Measurements from ENCODE around the gene IPP. TPM values are rescaled to one million over a fixed set of nuclear protein-coding genes. Genes with fewer than 3 reads are reported as not detected.
"Not testable (repeated sequence)": the region's sequence is repeated elsewhere in the genome, so short reads cannot be mapped to it uniquely, and the experiment has no call there.

IPP gene
- total RNA-seq, 1 donor from 2014 or later, result 6.6 TPM

DNA sequence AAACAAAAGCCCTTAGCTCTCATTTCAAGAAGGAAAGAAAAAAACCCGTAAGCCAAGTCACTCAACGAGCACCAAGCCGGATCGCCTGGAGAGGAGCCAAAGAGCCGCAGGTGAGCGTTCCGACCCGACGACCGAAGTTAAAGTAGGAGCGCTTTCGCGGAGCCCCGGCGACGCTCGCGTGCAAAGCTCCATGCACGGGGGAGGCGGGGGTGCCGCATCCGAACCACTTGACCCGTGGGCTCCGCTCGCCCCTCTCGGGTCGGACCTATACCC lies 64.5 kb downstream of the IPP start:
- no peak for DNase-seq (ENCODE audit: extremely low read depth, low read depth, low spot score)

DNA sequence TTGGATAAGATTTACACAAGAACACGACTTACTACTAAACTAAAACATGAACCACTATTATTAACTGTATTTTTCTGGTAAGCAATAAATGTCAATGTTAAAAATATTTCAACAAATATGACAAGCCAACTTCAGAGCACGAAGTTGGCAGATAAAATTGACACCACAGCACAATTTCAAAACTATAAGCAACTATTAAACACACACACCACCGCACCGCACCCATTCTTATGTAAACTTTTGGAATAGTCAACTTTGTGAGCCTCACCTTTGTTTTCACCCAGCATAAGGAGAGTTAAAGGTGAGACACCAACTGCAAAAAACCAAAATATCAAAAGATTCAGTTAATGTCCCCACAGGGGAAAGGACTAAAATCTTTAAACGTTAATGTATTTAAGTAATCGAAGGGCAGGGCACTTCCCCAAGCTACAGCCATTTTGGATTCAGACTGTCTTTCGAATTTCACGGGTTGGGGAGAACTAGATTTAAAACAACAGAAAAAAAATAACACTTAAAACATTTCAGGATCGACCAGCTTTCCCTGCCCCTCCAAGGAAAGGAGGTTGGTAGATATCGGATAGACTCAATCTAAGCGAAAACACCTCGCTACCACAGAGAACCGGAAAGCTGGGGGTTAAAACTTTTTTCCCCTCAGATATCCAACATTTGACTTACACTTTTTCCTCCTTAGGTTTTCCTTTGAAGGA lies 65.0 kb downstream of the IPP start:
- DNase-seq (ENCODE audit: extremely low read depth, low read depth, low spot score), result no peak

DNA sequence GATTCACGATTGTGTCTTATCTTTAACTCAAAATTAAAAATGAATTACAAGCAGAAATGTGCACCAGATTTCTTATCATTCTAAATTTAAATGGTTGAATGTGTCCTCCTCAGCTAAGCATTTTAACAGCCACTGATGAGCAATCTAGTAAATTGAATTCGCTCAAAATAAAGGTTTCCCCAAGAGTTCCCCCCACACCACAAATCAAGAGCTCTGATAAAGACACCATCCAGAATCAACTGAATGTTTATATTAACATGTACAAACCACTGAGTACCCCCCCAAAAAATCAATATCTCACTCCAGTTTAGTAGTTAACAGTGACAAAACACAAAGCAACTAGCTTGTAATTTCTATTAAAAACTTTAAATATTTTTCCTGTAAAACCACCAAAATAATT lies 66.1 kb downstream of the IPP start:
- DNase-seq (ENCODE audit: extremely low read depth, low read depth, low spot score), result no peak

DNA sequence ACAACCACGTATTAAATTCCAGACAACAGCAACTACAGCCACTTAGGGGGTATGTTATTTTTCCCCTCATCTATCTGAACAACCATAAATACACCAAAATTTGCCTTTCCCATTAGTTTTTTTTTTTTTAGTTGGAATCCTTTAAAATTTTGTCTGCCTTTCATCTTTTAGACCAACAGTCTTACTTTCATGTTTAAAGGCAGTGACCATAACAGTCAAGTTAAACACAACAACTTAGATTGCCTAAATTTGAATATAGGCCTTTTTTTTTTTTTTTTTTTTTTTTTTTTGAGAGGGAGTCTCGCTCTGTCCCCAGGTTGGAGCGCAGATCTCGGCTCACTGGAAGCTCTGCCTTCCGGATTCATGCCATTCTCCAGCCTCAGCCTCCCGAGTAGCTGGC lies 67.5 kb downstream of the IPP start:
- no peak for DNase-seq (ENCODE audit: extremely low read depth, low read depth, low spot score)

DNA sequence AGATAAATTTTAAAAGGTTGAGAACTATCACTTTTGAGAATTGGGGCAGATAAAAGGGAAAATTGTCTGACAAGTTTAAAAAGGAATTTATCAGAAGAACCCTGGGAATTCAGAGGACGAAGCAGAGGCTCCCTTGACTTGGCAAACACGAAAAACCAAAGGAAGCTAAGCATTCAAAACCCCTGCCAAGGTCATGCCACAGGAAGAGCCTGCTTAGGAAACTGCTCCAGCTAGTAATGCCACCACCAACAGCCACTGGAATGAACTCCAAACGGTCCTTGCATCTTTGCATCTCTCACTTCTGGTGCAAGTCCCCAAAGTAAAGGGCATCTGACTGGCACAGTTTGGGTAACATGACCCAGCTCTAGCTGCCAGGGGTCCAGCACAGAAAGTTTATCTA lies 71.3 kb downstream of the IPP start:
- DNase-seq (ENCODE audit: extremely low read depth, low read depth, low spot score), result no peak

DNA sequence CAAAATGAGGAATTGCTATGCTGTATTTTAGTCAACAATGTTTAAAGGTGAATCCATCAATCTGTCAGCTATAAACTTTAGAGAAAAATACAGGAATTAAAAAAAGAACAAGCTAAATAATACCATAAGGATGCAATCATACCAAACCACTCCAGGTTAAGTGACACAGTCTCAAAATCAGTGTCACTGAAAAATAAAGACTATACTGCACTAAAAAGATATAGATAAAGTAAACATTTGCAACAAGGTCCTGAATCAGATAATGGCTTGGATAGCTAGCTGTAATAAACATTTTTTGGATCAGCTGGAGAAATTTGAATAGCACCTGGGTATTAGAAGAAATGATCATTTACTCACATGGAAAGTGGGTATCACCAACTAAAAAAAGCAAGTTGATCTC lies 72.0 kb downstream of the IPP start:
- DNase-seq (ENCODE audit: extremely low read depth, low read depth, low spot score), result no peak

DNA sequence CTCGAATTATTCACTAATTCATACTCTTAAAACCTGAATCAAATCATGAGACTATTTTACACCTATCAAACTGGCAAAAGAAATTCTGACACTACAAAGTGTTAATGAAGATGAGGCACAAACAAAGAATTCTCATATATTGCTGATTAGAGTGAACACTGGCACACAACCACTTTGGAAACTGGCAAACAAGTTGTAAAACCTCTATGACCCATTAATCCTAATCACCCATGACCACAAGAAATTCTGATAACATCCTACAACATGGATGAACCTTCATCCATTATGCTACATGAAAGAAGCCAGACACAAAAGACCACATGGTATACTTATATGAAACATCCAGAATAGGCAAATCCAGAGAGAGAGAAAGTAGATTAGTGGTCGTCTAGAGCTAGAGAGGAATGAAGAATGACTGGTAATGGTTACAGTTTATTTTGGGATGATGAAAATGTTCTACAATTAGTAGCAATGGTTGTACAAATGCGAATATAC lies 72.7 kb downstream of the IPP start:
- no peak for DNase-seq (ENCODE audit: extremely low read depth, low read depth, low spot score)

DNA sequence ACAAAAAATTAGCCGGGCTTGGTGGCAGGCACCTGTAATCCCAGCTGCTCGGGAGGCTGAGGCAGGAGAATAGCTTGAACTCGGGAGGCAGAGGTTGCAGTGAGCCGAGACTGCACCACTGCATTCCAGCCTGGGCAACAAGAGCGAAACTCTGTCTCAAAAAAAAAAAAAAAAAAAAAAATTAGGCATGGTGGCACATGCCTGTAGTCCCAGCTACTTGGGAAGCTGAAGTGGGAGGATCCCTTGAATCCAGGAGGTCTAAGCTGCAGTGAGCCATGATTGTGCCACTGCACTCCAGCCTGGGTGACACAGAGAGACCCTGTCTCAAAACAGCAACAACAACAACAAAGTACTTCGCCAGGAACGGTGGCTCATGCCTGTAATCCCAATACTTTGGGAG lies 73.9 kb downstream of the IPP start:
- DNase-seq (ENCODE audit: extremely low read depth, low read depth, low spot score), result not testable (repeated sequence)

DNA sequence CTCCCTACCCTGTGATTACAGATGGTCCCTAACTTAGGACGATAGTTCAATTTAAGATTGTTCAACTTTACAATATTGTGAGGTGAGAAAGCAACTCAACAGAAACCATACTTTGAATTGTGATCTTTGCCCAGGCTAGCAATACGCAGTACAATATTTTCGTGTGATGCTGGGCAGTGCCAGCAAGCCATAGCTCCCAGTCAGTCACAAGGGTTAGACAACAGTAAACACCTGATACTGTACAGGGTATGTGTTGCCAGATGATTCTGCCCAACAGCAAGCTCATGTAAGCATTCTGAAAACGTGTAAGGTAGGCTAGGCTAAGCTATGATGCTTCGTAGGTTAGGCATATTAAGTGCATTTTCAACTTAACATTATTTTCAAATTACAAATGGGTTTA lies 76.0 kb downstream of the IPP start:
- DNase-seq (ENCODE audit: extremely low read depth, low read depth, low spot score), result no peak

DNA sequence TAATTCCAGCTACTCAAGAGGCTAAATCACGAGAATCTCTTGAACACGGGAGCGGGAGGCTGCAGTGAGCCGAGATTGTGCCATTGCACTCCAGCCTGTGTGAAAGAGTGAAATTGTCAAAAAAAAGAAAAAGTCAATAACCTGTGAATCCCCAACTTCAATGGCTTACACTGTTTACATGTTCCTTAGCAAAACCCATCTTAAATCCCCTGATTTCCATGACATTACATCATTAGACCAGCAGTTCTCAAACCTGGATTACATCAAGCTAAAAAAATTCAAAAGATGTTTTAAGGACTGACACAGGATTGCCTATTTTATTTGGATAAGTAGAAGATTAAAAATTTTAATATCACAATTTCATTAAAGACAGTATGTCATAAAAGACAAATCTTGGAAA lies 76.5 kb downstream of the IPP start:
- DNase-seq (ENCODE audit: extremely low read depth, low read depth, low spot score), result no peak

DNA sequence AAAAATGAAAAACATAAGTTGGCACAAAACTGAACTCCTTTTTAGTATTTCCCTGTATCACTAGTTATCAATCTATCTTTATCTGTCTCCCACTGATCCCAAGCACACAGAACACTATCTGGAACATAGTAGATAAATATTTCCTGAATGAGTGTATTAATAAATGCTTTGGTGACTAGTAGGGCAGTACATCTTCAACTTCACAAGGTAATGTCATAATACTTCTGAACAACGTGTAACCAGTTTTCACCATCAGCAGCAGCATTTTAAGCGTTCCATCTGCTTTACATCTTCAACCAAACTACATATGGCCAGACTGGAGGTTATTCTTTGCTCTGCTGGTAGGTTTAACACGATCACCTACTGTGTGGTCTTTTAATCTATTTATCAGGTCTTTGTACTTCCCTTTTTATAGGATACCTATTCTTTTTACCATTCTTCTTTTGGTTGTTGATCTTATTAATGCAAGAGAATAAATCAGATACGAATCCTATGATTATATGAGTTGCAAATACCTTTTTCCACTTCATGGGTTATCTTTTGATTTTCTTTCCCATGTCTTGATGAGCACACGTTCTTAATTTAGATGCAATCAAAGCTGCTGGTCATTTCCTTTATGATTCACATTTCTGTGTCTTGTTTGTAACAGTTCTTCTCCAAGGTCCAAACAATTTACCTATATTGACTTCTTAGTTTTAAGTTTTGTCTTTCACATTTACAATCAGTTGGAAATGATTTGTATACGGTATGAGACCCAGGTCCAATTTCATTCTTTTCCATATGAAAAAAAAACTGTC lies 80.4 kb downstream of the IPP start:
- no peak for DNase-seq (ENCODE audit: extremely low read depth, low read depth, low spot score)

DNA sequence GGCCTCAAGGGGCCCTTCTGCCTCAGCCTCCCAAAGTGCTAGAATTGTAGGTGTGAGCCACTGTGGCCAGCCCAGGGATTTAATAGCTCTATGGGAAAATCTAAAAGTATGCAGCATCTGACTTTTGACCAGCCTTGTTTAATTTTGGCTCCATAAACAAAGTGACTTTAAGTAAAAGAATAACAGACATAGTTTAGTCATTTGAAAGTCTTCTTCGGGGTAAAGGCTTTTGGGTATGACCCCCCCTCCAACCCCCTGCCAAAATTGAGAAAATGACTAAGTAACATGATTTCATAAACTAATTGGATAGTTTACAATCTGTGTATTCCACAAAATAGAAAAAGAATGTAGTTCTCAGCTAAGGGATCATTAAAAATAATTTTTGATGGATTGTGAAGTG lies 81.1 kb downstream of the IPP start:
- no peak for DNase-seq (ENCODE audit: extremely low read depth, low read depth, low spot score)

DNA sequence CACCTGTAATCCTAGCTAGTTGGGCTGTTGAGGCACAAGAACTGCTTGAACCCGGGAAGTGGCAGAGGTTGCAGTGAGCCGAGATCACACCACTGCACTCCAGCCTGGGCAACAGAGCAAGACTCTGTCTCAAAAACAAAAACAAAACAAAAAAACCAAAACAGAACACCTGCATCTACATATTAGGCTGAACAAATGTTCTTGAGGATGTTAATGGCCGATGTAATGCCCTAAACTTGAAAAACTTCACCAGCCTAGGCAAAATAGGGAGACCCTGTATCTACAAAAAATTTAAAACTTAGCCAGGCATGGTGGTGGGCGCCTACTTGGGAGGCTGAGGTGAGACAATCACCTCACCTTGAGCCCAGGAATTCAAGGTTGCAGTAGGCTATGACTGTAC lies 81.9 kb downstream of the IPP start:
- DNase-seq (ENCODE audit: extremely low read depth, low read depth, low spot score), result no peak

DNA sequence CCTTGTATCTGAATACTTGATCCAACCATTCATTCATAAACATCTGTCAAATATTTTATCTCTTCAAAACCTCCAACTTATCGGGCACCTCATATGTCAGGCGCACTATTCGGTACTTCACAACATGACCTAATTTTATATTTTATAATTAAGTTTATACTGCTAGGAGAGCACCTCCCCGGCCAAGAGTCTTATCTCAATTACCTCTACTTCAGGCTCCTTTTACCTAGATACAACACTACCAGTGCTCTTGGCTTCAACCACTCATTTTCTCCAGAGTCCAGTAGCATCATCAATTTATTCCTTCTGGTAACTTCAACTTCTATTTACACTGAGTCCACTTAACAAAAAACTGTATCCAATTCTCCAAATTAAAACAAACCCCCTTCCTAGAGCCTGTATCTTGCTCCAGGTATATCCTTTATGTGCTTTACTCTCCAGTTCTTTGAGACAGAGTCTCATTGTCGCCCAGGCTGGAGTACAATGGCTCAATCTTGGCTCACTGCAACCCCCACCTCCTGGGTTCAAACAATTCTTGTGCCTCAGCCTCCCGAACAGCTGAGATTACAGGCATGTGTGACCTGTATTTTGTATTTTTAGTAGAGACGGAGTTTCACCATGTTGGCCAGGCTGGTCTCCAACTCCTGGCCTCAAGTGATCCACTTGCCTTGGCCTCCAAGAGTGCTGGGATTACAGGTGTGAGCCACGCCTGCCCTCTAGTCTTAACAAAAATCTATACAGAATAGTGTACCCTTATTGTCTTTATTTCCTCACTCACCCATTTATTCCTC lies 82.9 kb downstream of the IPP start:
- DNase-seq (ENCODE audit: extremely low read depth, low read depth, low spot score), result no peak

DNA sequence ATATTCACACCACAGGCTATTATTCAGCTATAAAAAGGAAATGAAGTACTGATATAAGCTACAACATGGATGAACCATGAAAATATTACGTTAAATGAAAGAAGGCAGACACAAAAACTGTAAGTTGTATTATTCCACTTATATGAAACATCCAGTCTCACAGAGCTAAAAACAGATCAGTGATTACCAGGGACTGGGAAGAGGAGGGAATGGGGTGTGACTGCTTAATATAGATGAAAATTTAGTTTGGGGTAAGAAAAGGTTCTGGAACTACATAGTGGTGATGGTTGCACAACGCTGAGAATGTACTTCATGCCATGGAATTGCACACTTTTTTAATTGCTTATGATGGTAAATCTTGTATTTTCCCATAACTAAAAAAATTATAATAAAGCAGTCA lies 83.6 kb downstream of the IPP start:
- DNase-seq (ENCODE audit: extremely low read depth, low read depth, low spot score), result no peak

DNA sequence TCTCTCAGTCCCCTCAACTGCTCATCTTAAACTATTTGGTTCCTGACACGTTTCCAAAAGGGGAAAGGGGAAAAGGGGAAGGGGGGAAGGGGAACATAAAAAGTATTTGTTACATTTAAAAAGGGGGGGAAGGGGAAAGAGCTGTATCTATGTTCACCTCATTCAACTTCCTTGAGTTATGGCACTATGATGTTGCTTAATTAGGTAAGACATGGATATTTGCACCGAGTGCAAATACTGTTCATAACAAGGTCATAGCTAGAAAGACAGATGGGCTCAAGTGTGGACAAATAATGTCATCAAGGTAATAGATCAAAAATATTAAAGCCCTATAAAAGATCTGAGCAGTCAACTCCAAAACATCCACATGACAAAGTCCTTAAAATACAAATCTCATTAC lies 90.1 kb downstream of the IPP start:
- DNase-seq (ENCODE audit: extremely low read depth, low read depth, low spot score), result no peak

DNA sequence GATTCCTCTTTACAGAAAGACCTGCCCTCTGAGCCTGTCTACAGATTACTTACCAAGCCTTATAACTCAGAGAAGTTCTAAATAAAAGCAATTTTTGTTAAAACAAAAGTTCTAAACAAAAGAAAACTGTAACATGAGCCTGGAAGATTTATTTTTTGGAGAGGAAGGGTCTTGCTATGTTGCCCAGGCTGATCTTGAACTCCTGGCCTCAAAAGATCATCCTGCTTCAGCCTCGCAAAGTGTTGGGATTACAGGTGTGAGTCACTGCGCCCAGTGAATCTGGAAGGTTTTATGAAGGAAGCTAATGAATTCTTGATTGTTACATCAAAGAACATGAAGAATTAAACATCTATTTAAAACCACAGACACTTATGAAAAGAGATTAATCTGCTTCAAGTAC lies 91.2 kb downstream of the IPP start:
- no peak for DNase-seq (ENCODE audit: extremely low read depth, low read depth, low spot score)

DNA sequence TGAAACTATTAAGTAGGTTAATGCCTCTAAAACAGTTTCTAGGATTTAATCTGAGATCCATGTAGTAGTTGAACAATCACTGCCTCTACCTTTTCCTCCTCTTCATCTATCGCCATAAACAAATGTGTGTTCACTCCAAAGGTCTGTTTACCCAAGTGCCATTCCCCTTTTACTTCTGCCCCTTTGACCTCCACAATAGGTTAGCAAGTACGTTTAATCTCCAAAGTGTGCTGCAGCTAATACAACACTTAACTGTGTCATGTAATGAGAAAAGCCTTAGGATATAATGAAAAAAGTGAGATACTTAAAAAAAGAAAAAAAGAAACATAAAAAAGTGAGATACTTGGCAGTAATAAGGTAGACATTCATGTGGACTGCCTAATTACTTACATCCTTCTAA lies 92.3 kb downstream of the IPP start:
- DNase-seq (ENCODE audit: extremely low read depth, low read depth, low spot score), result no peak

DNA sequence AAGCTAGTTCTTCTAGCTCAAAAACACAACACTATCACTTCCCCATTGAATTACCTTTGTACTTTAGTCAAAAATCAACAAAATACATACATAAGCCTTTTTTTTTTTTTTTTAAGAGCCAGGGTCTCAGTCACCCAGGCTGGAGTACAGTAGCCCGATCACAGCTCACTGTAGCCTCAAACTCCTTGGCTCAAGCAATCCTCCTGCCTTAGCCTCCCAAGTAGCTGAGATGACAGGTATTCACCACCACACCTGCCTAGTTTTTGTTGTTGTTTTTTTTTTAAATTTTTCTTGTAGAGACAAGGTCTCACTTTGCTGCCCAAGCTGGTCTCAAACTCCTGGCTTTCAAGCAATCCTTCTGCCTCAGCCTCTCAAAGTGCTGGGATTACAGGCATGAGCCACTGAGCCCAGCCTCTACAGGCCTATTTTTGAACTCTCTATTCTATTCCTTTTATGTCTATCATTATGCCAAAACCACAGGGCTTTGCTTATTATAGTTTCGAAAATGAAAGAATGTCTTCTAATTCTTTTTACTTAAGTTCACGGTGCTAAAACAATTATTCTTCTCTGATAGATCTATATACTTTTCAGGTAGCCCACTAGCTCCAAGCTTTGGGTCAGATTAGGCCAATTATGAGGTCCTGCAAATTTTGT lies 93.8 kb downstream of the IPP start:
- DNase-seq (ENCODE audit: extremely low read depth, low read depth, low spot score), result no peak

DNA sequence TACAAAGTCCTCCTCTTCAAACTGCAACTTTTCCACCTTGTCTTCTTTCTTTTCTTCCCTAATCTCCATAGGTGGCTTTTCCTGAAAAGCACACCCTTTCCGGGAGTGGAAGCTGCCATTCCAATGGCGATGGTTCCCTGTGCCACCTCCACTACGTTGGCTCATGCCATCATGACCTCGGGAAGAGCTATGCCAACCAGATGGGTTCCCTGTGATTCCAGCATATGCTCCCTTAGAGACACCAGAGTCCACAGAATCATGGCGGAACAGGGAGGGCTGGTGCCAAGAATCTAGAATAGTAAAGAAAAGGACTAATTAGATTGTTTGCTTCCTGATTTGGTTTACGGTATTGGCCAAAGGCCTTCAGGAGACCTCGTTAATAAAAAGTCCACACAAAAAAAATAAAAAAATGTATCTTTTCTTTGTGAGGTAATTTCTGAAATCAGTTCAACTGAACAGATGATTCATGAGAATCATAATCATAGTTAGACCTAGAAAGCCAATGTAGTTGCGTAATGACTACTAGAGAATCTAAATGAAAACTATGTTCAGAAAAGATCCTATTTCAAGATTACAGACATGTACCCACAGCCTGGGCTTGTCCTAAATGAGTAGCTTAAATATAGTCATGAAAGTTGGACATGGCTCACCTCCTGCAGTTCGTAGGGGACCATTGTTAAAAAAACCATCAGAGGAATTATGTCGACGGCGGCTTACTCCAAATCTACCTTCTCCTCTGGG lies 95.7 kb downstream of the IPP start:
- DNase-seq (ENCODE audit: extremely low read depth, low read depth, low spot score), result no peak

All from glomerular endothelial cell (primary cell).